ENCODE data around the gene EVPL.
A peak's percentile ranks its signal among the peaks of the same experiment; 100 is the strongest.

Gene EVPL

DNA sequence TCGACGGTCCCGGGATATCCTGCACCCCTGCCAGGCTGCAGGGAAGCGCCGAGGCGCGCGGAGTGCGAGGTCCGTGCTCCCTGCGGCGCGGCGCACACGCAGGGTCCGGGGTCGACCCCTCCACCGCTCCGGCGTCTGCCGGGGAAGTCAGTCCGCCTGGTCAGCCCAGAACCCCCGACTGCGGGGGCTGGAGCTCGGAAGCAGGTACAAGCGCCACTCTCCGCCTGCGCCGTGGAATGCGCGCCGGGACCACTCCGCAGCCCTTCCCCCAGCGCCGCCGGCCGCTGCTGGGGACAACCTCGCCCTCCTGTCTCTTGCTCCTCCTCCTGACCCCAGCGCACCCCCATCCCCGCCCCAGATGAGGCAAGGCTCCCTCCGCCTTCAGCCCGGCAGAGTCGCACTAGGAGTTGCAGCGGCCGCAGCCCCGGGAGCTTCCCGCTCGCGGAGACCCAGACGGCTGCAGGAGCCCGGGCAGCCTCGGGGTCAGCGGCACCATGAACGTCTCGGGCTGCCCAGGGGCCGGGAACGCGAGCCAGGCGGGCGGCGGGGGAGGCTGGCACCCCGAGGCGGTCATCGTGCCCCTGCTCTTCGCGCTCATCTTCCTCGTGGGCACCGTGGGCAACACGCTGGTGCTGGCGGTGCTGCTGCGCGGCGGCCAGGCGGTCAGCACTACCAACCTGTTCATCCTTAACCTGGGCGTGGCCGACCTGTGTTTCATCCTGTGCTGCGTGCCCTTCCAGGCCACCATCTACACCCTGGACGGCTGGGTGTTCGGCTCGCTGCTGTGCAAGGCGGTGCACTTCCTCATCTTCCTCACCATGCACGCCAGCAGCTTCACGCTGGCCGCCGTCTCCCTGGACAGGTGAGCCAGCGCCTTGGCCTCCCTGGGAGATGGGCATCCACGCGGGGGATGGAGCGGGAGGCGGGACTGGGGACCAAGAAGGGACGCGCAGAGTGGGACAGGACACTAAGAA is 47.6 kb upstream of the EVPL start, which contains the start of gene GALR2:
GALR2 (plus strand) TSS at position 392 of the 974 bp plus-strand sequence; CDS start at position 495, 103 bp downstream.
- Histone ChIP-seq H2BK120ac (ENCODE audit: low read depth, low read length) (no peak within 1 kb of the TSS), H3K18ac (ENCODE audit: low read depth in 1 of 2, low read length in 2 of 2) (no peak within 1 kb of the TSS), H3K4me1 (ENCODE audit: control insufficient read depth, insufficient read depth, low read depth, low read length) (peaks cover 34% of the 10 kb centered on the region), H3K27me3 (ENCODE audit: control insufficient read depth in 1 of 2, insufficient read depth in 1 of 2, low read length in 2 of 2) (peaks cover 58 to 63% of the 10 kb centered on the region in 2 experiments), H3K4me3 (ENCODE audit: insufficient read depth in 1 of 2, low read depth in 1 of 2, low read length in 2 of 2) (no peak within 1 kb of the TSS), H2BK12ac (ENCODE audit: low read length in 2 of 2) (no peak within 1 kb of the TSS), H4K91ac (ENCODE audit: low read length) (no peak within 1 kb of the TSS), H2AFZ (ENCODE audit: low read depth, low read length) (no peak within 1 kb of the TSS), H3K9ac (ENCODE audit: low read length) (no peak within 1 kb of the TSS), H3K9me3 (ENCODE audit: control insufficient read depth, low read length) (no peaks in the 10 kb centered on the region), H4K8ac (ENCODE audit: low read length) (no peak within 1 kb of the TSS), H3K36me3 (ENCODE audit: control insufficient read depth in 1 of 2, insufficient read depth in 2 of 2, low read depth in 1 of 2, low read length in 2 of 2) (peaks cover 0 to 2% of the 10 kb centered on the region in 2 experiments), H2BK5ac (ENCODE audit: low read depth, low read length, poor library complexity, severe bottlenecking) (no peak within 1 kb of the TSS), H3K79me1 (replicated peaks; ENCODE audit: low read length, poor library complexity, severe bottlenecking) (no peaks in the 10 kb centered on the region), H3K27ac (ENCODE audit: low read length, poor library complexity, severe bottlenecking) (no peak within 1 kb of the TSS), H3K23ac (ENCODE audit: low read length in 2 of 2) (peak within 1 kb of the TSS in 1 of 2 experiments; percentile 35), H2BK15ac (ENCODE audit: low read depth, poor library complexity, severe bottlenecking) (no peak within 1 kb of the TSS), H2AK5ac (ENCODE audit: low read length, severe bottlenecking) (no peak within 1 kb of the TSS), H3K14ac (ENCODE audit: low read length in 2 of 2) (no peak within 1 kb of the TSS), H3K4me2 (ENCODE audit: low read length, poor library complexity, severe bottlenecking) (peak within 1 kb of the TSS; percentile 23), H3K4ac (ENCODE audit: low read depth in 1 of 2, low read length in 2 of 2) (no peak within 1 kb of the TSS)
- DNase-seq, result no peak
- 5% methylated on average over 71 of the region's 92 CpGs for WGBS

DNA sequence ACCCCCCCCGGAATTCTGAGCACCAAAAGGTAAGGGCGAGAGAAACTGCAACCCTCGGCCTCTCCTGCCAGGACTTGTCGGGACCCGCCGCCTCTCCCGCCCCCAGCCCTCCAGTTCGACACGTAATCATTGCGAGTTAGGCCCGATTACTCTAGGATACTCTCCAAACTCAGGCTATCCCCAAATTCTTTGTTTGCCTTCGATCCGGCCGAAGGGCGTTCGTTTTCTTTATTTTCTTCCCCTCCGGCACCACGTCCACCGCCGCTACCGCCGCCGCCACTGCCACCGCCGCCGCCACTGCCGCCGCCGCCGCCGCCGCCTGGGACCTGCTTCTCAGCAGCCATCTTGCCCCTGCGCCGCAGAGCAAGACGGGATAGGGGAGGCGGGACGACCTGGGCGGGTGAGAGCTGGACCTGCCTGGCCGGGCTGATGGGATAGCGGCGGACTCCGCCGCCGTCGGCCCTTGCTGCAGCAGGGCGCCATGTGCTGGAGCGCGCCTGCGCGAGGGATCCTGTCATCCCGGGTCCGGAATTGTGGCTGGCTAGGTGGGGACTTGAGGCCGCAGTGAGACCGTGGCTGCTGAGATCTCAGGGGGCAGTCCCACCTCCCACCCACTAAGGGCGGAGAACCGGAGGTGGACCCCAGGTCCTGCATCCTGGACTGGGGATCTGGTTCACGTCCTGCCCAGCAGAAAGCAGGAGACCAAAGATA is 45.2 kb upstream of the EVPL start, which contains the start of gene SRP68:
SRP68 (minus strand) TSS at position 370 of the 711 bp plus-strand sequence; CDS start at position 344, 26 bp downstream.
- DNase-seq, result peak; percentile 94
- H3K9ac ChIP-seq (ENCODE audit: low read length), result peak within 1 kb of the TSS; percentile 97
- 1% methylated on average over 54 of the region's 57 CpGs for WGBS
- H3K79me1 ChIP-seq (replicated peaks; ENCODE audit: low read length, poor library complexity, severe bottlenecking), result peaks cover 5% of the 10 kb centered on the region
- no peak within 1 kb of the TSS for H2BK120ac ChIP-seq (ENCODE audit: low read depth, low read length)
- H3K4me2 ChIP-seq (ENCODE audit: low read length, poor library complexity, severe bottlenecking), result peak within 1 kb of the TSS; percentile 78
- peak within 1 kb of the TSS; percentile 83 for H2AK5ac ChIP-seq (ENCODE audit: low read length, severe bottlenecking)
- H3K36me3 ChIP-seq (ENCODE audit: control insufficient read depth in 1 of 2, insufficient read depth in 2 of 2, low read depth in 1 of 2, low read length in 2 of 2), result peaks cover 14 to 15% of the 10 kb centered on the region in 2 experiments
- H3K4ac ChIP-seq (ENCODE audit: low read depth in 1 of 2, low read length in 2 of 2), result peak within 1 kb of the TSS; percentile 59 to 64
- H2BK15ac ChIP-seq (ENCODE audit: low read depth, poor library complexity, severe bottlenecking), result peak within 1 kb of the TSS; percentile 76
- H3K14ac ChIP-seq (ENCODE audit: low read length in 2 of 2), result peak within 1 kb of the TSS in 1 of 2 experiments; percentile 37
- peak within 1 kb of the TSS; percentile 50 to 79 for H3K18ac ChIP-seq (ENCODE audit: low read depth in 1 of 2, low read length in 2 of 2)
- H3K4me1 ChIP-seq (ENCODE audit: control insufficient read depth, insufficient read depth, low read depth, low read length), result peaks cover 34% of the 10 kb centered on the region
- H3K27ac ChIP-seq (ENCODE audit: low read length, poor library complexity, severe bottlenecking), result peak within 1 kb of the TSS; percentile 8
- H3K23ac ChIP-seq (ENCODE audit: low read length in 2 of 2), result peak within 1 kb of the TSS in 1 of 2 experiments; percentile 63
- H3K4me3 ChIP-seq (ENCODE audit: insufficient read depth in 1 of 2, low read depth in 1 of 2, low read length in 2 of 2), result peak within 1 kb of the TSS; percentile 92 to 98
- H3K27me3 ChIP-seq (ENCODE audit: control insufficient read depth in 1 of 2, insufficient read depth in 1 of 2, low read length in 2 of 2), result peaks cover 34 to 40% of the 10 kb centered on the region in 2 experiments
- H4K8ac ChIP-seq (ENCODE audit: low read length), result peak within 1 kb of the TSS; percentile 96
- H4K91ac ChIP-seq (ENCODE audit: low read length), result peak within 1 kb of the TSS; percentile 84
- H2AFZ ChIP-seq (ENCODE audit: low read depth, low read length), result peak within 1 kb of the TSS; percentile 79
- no peak within 1 kb of the TSS for H2BK5ac ChIP-seq (ENCODE audit: low read depth, low read length, poor library complexity, severe bottlenecking)
- no peak within 1 kb of the TSS for H2BK12ac ChIP-seq (ENCODE audit: low read length in 2 of 2)
- no peaks in the 10 kb centered on the region for H3K9me3 ChIP-seq (ENCODE audit: control insufficient read depth, low read length)

DNA sequence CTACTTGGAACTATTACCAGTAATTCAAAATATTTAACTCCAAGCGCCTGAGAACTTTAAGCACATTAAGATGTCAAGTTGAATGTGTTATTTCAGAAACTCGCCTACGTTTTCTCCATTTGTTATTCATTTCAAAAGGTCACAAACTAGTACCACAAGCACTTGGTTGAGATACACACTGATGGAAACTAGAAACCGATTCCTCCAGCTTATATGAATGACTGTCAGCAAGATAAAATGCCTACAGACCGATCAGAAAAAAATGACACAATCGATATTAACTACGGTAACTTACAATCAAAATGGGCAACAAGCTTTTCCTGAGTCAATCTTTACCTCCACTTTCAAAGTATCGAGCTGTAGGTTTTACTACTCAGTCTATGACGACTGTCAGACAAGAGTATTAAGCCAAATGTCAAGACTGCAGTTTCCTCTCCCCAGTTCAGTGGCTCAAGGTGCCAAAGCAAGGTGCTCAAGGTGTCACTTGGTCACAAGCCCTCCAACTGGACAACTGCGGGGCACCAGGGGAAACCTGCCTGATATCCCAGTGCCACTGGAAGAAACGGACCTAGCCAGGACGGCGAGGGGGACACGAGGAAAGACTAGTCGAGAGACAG is 44.5 kb upstream of the EVPL start:
- Histone ChIP-seq H3K4me1 (ENCODE audit: control insufficient read depth, insufficient read depth, low read depth, low read length) (peaks cover 27% of the 10 kb centered on the region), H3K4me3 (ENCODE audit: insufficient read depth in 1 of 2, low read depth in 1 of 2, low read length in 2 of 2) (peak overlapping the region; percentile 92 to 98), H3K9ac (ENCODE audit: low read length) (peak overlapping the region; percentile 97), H3K14ac (ENCODE audit: low read length in 2 of 2) (peak overlapping the region in 1 of 2 experiments; percentile 2), H3K4me2 (ENCODE audit: low read length, poor library complexity, severe bottlenecking) (peak overlapping the region; percentile 78), H3K18ac (ENCODE audit: low read depth in 1 of 2, low read length in 2 of 2) (peak overlapping the region; percentile 16 to 68), H3K9me3 (ENCODE audit: control insufficient read depth, low read length) (no peaks in the 10 kb centered on the region), H3K4ac (ENCODE audit: low read depth in 1 of 2, low read length in 2 of 2) (peak overlapping the region in 1 of 2 experiments; percentile 53), H4K91ac (ENCODE audit: low read length) (peak overlapping the region; percentile 74), H2BK120ac (ENCODE audit: low read depth, low read length) (no peak overlapping the region), H4K8ac (ENCODE audit: low read length) (peak overlapping the region; percentile 63), H2AFZ (ENCODE audit: low read depth, low read length) (peak overlapping the region; percentile 49), H2BK15ac (ENCODE audit: low read depth, poor library complexity, severe bottlenecking) (peak overlapping the region; percentile 9), H3K36me3 (ENCODE audit: control insufficient read depth in 1 of 2, insufficient read depth in 2 of 2, low read depth in 1 of 2, low read length in 2 of 2) (peaks cover 15 to 21% of the 10 kb centered on the region in 2 experiments), H3K27ac (ENCODE audit: low read length, poor library complexity, severe bottlenecking) (peak overlapping the region; percentile 8), H3K79me1 (replicated peaks; ENCODE audit: low read length, poor library complexity, severe bottlenecking) (peaks cover 7% of the 10 kb centered on the region), H2BK5ac (ENCODE audit: low read depth, low read length, poor library complexity, severe bottlenecking) (no peak overlapping the region), H2AK5ac (ENCODE audit: low read length, severe bottlenecking) (peak overlapping the region; percentile 83), H3K23ac (ENCODE audit: low read length in 2 of 2) (peak overlapping the region in 1 of 2 experiments; percentile 63), H2BK12ac (ENCODE audit: low read length in 2 of 2) (no peak overlapping the region), H3K27me3 (ENCODE audit: control insufficient read depth in 1 of 2, insufficient read depth in 1 of 2, low read length in 2 of 2) (peaks cover 28 to 33% of the 10 kb centered on the region in 2 experiments)
- DNase-seq, result no peak
- WGBS, result 31% methylated on average over 15 of the region's 15 CpGs

Data from mesenchymal stem cell (in vitro differentiated cells and primary cell).